HepG2 (cell line): ENCODE data around the gene ABCB6. TPM values are rescaled to one million over a fixed set of nuclear protein-coding genes. Genes with fewer than 3 reads are reported as not detected.

Experiments used
- CBX1 ChIP-seq: IDR thresholded peaks from one replicate; pipeline ENCODE4 v1.6.1; 2016; ENCODE audit warnings: antibody characterized with exemption, low read depth
- KLF13 ChIP-seq: sonication (generic); formaldehyde crosslinking; IDR thresholded peaks from 2 replicates; pipeline ENCODE4 v1.4.0; 2020; ENCODE audit warnings: mild to moderate bottlenecking, missing genetic modification reagents
- NCOA2 ChIP-seq: sonication (generic); formaldehyde crosslinking; IDR thresholded peaks from 2 replicates; pipeline ENCODE4 v1.8.0; 2022; ENCODE audit warnings: inconsistent platforms
- PAF1 ChIP-seq: IDR thresholded peaks from 2 replicates; pipeline ENCODE4 v1.6.1; 2016; ENCODE audit warnings: missing genetic modification reagents, missing compliant biosample characterization
- PPARG ChIP-seq: conservative IDR thresholded peaks from 2 replicates; pipeline ENCODE4 v1.6.1; 2016; ENCODE audit warnings: missing biosample characterization, missing genetic modification reagents
- SIN3B ChIP-seq: fragments of 150-350 bp; IDR thresholded peaks from 2 replicates; pipeline ENCODE4 v1.6.1; 2014; ENCODE audit warnings: low read length
- TMF1 ChIP-seq: sonication (generic); formaldehyde crosslinking; IDR thresholded peaks from 2 replicates; pipeline ENCODE4 v1.8.1; 2022; ENCODE audit warnings: low read depth, missing genetic modification reagents
- ZFY ChIP-seq: sonication (generic); formaldehyde crosslinking; IDR thresholded peaks from 2 replicates; pipeline ENCODE4 v1.4.0; 2020; ENCODE audit warnings: missing genetic modification reagents
- ZNF225 ChIP-seq: sonication (generic); formaldehyde crosslinking; IDR thresholded peaks from 2 replicates; pipeline ENCODE4 v1.4.0; 2020; ENCODE audit warnings: mild to moderate bottlenecking, missing genetic modification reagents
- ZNF430 ChIP-seq: sonication (generic); formaldehyde crosslinking; IDR thresholded peaks from 2 replicates; pipeline ENCODE4 v1.9.0; 2021; ENCODE audit warnings: mild to moderate bottlenecking, missing genetic modification reagents
- ZNF782 ChIP-seq: sonication (generic); formaldehyde crosslinking; IDR thresholded peaks from 2 replicates; pipeline ENCODE4 v1.4.0; 2020; ENCODE audit warnings: missing genetic modification reagents, mild to moderate bottlenecking, borderline replicate concordance
- polyA plus RNA-seq, 8 experiments: library from polyadenylated mRNA; depleted of rRNA in 3 of 8; stranded (reverse) in 7 of 8; unstranded in 1 of 8; fragments of >200 nt; fragmentation: Illumina TruSeq in 4 of 8; extraction: Trizol in 4 of 8; gene quantifications; 2 replicates each; pipeline versions ENCODE4 v1.2.1 to v1.2.3, GENCODE V29; 2011 to 2016; ENCODE audit warnings: low read depth in 4 of 8, missing spikeins in 1 of 8, mixed read lengths in 1 of 8; ENCODE audit not compliant: insufficient read depth in 1 of 8
- total RNA-seq, 5 experiments: library from RNA; depleted of rRNA; stranded (reverse); fragments of >200 nt; fragmentation: Illumina TruSeq; extraction: Trizol; gene quantifications; 2 replicates each; pipeline ENCODE4 v1.2.3, GENCODE V29; 2016; ENCODE audit warnings: low read depth in 1 of 5
- TF ChIP-seq, protein P1 (sequence below): IDR thresholded peaks from 2 replicates; pipeline ENCODE4 v1.6.1; 2016
- TF ChIP-seq, protein P2 (sequence below): sonication (generic); formaldehyde crosslinking; IDR thresholded peaks from 2 replicates; pipeline ENCODE4 v1.4.0; 2020; ENCODE audit warnings: missing genetic modification reagents
- TF ChIP-seq, protein P3 (sequence below): sonication (generic); formaldehyde crosslinking; IDR thresholded peaks from 2 replicates; pipeline ENCODE4 v1.4.0; 2020; ENCODE audit warnings: mild to moderate bottlenecking, low read depth, missing genetic modification reagents
- TF ChIP-seq, protein P4 (sequence below): sonication (generic); formaldehyde crosslinking; IDR thresholded peaks from 2 replicates; pipeline ENCODE4 v1.5.0; 2020; ENCODE audit warnings: missing genetic modification reagents, mild to moderate bottlenecking, borderline replicate concordance
- TF ChIP-seq, protein P5 (sequence below): sonication (generic); formaldehyde crosslinking; IDR thresholded peaks from 2 replicates; pipeline ENCODE4 v1.5.0; 2020; ENCODE audit warnings: missing genetic modification reagents, mild to moderate bottlenecking, borderline replicate concordance
- TF ChIP-seq, protein P6 (sequence below): sonication (generic); formaldehyde crosslinking; IDR thresholded peaks from 2 replicates; pipeline ENCODE4 v1.8.0; 2022; ENCODE audit warnings: mild to moderate bottlenecking, missing genetic modification reagents, moderate library complexity
- TF ChIP-seq, protein P7 (sequence below): sonication (generic); formaldehyde crosslinking; IDR thresholded peaks from 2 replicates; pipeline ENCODE4 v1.4.0; 2020; ENCODE audit warnings: missing genetic modification reagents

The ABCB6 gene
- total and polyA plus RNA-seq, 2 of the 13 experiments (the other 11 are each of a cell fraction or from before 2014, with no cell fraction given), result 91.1 to 137 TPM

DNA sequence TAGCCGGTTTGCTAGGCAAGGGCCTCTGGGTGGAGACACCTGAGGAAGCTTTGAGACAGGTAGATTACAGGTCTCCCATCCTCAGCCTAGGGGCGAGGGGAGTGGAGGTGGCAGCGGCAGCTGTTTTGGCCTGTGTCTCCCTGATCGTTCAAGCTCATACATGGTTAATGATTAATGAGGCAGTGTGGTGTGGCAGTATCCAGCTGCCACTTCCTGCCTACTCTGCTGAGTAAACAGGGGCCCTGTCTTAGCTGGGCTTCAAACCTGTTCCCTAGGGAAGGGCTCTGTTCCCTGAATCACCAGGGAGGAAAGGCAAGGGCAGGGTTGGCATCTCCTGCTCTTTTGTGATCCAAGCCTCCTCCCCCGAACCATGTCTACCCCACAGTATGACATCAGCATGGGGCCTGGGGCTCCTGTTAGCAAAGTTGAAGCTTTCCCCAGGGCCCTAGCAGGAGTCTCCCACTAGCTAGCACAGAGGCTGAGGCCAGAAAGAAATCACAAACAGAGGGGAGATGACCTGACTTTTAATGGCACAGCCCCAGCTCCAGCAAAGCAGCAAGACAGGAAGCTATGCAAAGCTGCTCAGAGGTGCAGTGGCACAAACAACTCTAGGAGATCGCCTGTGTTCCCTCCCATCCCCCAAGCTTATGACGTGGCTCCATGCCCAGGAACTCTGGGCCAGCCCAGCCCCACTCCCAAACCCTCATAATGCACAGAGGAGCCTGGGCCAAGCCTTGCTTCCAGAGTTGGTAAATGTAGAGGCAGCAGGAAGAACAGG is 30.6 kb upstream of the ABCB6 start (continued):
- TF ChIP-seq ZNF782 (CRISPR knock-in tag) (no peak), KLF13 (no peak), NCOA2 (CRISPR knock-in tag) (peak; percentile 34; the same call in 1 of the 2 replicates), ZNF225 (CRISPR knock-in tag) (peak; percentile 37; the same call in 1 of the 2 replicates), ZFY (peak; percentile 81), ZNF430 (CRISPR knock-in tag) (peak; percentile 75; the same call in 1 of the 2 replicates), PPARG (peak; percentile 60), CBX1 (no peak), PAF1 (CRISPR knock-in tag) (no peak), TMF1 (CRISPR knock-in tag) (peak; percentile 74), SIN3B (0 out of 2 replicates have a peak, but pooled peaks have one; percentile 43)
- TF ChIP-seq, protein P1, sequence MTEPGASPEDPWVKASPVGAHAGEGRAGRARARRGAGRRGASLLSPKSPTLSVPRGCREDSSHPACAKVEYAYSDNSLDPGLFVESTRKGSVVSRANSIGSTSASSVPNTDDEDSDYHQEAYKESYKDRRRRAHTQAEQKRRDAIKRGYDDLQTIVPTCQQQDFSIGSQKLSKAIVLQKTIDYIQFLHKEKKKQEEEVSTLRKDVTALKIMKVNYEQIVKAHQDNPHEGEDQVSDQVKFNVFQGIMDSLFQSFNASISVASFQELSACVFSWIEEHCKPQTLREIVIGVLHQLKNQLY (CRISPR knock-in tag), result peak; percentile 59
- TF ChIP-seq, protein P2, sequence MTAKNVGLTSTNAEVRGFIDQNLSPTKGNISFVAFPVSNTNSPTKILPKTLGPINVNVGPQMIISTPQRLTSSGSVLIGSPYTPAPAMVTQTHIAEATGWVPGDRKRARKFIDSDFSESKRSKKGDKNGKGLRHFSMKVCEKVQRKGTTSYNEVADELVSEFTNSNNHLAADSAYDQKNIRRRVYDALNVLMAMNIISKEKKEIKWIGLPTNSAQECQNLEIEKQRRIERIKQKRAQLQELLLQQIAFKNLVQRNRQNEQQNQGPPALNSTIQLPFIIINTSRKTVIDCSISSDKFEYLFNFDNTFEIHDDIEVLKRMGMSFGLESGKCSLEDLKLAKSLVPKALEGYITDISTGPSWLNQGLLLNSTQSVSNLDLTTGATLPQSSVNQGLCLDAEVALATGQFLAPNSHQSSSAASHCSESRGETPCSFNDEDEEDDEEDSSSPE (CRISPR knock-in tag), result no peak; the same call in 1 of the 2 replicates
- TF ChIP-seq, protein P3, sequence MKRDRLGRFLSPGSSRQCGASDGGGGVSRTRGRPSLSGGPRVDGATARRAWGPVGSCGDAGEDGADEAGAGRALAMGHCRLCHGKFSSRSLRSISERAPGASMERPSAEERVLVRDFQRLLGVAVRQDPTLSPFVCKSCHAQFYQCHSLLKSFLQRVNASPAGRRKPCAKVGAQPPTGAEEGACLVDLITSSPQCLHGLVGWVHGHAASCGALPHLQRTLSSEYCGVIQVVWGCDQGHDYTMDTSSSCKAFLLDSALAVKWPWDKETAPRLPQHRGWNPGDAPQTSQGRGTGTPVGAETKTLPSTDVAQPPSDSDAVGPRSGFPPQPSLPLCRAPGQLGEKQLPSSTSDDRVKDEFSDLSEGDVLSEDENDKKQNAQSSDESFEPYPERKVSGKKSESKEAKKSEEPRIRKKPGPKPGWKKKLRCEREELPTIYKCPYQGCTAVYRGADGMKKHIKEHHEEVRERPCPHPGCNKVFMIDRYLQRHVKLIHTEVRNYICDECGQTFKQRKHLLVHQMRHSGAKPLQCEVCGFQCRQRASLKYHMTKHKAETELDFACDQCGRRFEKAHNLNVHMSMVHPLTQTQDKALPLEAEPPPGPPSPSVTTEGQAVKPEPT (CRISPR knock-in tag), result peak; percentile 37; the same call in 1 of the 2 replicates
- TF ChIP-seq, protein P4, sequence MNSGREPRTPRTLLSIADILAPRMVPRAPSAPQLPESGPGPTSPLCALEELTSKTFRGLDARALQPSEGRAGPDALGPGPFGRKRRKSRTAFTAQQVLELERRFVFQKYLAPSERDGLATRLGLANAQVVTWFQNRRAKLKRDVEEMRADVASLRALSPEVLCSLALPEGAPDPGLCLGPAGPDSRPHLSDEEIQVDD (CRISPR knock-in tag), result no peak
- TF ChIP-seq, protein P5, sequence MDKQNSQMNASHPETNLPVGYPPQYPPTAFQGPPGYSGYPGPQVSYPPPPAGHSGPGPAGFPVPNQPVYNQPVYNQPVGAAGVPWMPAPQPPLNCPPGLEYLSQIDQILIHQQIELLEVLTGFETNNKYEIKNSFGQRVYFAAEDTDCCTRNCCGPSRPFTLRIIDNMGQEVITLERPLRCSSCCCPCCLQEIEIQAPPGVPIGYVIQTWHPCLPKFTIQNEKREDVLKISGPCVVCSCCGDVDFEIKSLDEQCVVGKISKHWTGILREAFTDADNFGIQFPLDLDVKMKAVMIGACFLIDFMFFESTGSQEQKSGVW (CRISPR knock-in tag), result no peak
- TF ChIP-seq, protein P6, sequence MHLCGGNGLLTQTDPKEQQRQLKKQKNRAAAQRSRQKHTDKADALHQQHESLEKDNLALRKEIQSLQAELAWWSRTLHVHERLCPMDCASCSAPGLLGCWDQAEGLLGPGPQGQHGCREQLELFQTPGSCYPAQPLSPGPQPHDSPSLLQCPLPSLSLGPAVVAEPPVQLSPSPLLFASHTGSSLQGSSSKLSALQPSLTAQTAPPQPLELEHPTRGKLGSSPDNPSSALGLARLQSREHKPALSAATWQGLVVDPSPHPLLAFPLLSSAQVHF, result no peak
- TF ChIP-seq, protein P7, sequence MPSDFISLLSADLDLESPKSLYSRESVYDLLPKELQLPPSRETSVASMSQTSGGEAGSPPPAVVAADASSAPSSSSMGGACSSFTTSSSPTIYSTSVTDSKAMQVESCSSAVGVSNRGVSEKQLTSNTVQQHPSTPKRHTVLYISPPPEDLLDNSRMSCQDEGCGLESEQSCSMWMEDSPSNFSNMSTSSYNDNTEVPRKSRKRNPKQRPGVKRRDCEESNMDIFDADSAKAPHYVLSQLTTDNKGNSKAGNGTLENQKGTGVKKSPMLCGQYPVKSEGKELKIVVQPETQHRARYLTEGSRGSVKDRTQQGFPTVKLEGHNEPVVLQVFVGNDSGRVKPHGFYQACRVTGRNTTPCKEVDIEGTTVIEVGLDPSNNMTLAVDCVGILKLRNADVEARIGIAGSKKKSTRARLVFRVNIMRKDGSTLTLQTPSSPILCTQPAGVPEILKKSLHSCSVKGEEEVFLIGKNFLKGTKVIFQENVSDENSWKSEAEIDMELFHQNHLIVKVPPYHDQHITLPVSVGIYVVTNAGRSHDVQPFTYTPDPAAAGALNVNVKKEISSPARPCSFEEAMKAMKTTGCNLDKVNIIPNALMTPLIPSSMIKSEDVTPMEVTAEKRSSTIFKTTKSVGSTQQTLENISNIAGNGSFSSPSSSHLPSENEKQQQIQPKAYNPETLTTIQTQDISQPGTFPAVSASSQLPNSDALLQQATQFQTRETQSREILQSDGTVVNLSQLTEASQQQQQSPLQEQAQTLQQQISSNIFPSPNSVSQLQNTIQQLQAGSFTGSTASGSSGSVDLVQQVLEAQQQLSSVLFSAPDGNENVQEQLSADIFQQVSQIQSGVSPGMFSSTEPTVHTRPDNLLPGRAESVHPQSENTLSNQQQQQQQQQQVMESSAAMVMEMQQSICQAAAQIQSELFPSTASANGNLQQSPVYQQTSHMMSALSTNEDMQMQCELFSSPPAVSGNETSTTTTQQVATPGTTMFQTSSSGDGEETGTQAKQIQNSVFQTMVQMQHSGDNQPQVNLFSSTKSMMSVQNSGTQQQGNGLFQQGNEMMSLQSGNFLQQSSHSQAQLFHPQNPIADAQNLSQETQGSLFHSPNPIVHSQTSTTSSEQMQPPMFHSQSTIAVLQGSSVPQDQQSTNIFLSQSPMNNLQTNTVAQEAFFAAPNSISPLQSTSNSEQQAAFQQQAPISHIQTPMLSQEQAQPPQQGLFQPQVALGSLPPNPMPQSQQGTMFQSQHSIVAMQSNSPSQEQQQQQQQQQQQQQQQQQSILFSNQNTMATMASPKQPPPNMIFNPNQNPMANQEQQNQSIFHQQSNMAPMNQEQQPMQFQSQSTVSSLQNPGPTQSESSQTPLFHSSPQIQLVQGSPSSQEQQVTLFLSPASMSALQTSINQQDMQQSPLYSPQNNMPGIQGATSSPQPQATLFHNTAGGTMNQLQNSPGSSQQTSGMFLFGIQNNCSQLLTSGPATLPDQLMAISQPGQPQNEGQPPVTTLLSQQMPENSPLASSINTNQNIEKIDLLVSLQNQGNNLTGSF, result no peak
